Panc1 (cell line): ENCODE data around the gene ORM2. TPM values are rescaled to one million over a fixed set of nuclear protein-coding genes. Genes with fewer than 3 reads are reported as not detected.

Source experiments
- ATAC-seq: fragments of 200-7000 bp; cut with Tn5 transposase; 2 replicates; pipeline ENCODE4 v1.9.1; 2020; ENCODE audit warnings: mild to moderate bottlenecking, moderate library complexity
- BruUV-seq: library from RNA; stranded (reverse); fragments of 400-500 nt; replicated peaks from 2 replicates; lab custom pipeline; 2021; lab: Mats Ljungman, UMichigan
- CTCF ChIA-PET: fragments of 300-600 bp; sonication (Branson Sonifier 250); formaldehyde crosslinking; loops from one replicate; lab custom pipeline; 2022; ENCODE audit warnings: antibody characterized with exemption; lab: Charles Lee
- POLR2A ChIA-PET: fragments of 300-600 bp; sonication (Branson Sonifier 250); formaldehyde crosslinking; loops from one replicate; lab custom pipeline; 2022; ENCODE audit warnings: antibody characterized with exemption; lab: Charles Lee
- DNase-seq: peaks from one replicate; pipeline ENCODE4 v3.0.0-alpha.2; 2010; ENCODE audit warnings: low read depth, low spot score
- H3K27ac ChIP-seq: 2 replicates; pipeline ENCODE4 v1.5.1; 2011; ENCODE audit warnings: mild to moderate bottlenecking, low read length, inconsistent platforms
- H3K27me3 ChIP-seq: fragments of 200-500 bp; sonication (Bioruptor generic); 2 replicates; pipeline ENCODE4 v1.6.0; 2014; ENCODE audit warnings: low read length, inconsistent platforms; ENCODE audit not compliant: control insufficient read depth, insufficient read depth
- H3K36me3 ChIP-seq: fragments of 200-500 bp; sonication (Bioruptor generic); 2 replicates; pipeline ENCODE4 v1.5.1; 2014; ENCODE audit warnings: inconsistent platforms, mild to moderate bottlenecking, low read length, moderate library complexity; ENCODE audit not compliant: control insufficient read depth, insufficient read depth
- H3K4me1 ChIP-seq: 2 replicates; pipeline ENCODE4 v1.5.1; 2011; ENCODE audit warnings: inconsistent platforms, mild to moderate bottlenecking, low read length, moderate library complexity; ENCODE audit not compliant: control insufficient read depth, insufficient read depth
- H3K4me3 ChIP-seq, 2 experiments: 2 replicates each; pipeline ENCODE4 v1.5.1; 2011 to 2012; ENCODE audit warnings: low read depth in 2 of 2, low read length in 2 of 2, mild to moderate bottlenecking in 2 of 2, inconsistent platforms in 1 of 2, moderate library complexity in 1 of 2
- H3K9me3 ChIP-seq: fragments of 200-500 bp; sonication (Bioruptor generic); 2 replicates; pipeline ENCODE4 v1.5.1; 2014; ENCODE audit warnings: low read depth, mild to moderate bottlenecking, inconsistent platforms, low read length, moderate library complexity; ENCODE audit not compliant: control insufficient read depth, insufficient read depth
- POLR2AphosphoS5 ChIP-seq: IDR thresholded peaks from 2 replicates; pipeline ENCODE4 v1.6.1; 2012; ENCODE audit warnings: mild to moderate bottlenecking, low read depth, low read length, moderate library complexity
- SIN3A ChIP-seq: IDR thresholded peaks from 2 replicates; pipeline ENCODE4 v1.6.1; 2012; ENCODE audit warnings: low read depth, mild to moderate bottlenecking, low read length, moderate library complexity, borderline replicate concordance; ENCODE audit not compliant: insufficient read depth
- TCF7L2 ChIP-seq: IDR thresholded peaks from 2 replicates; pipeline ENCODE4 v1.6.1; 2011; ENCODE audit warnings: mild to moderate bottlenecking, low read depth, low read length, inconsistent platforms
- in situ Hi-C: cut with HindIII; loops from 2 replicates; pipeline ENCODE4 v1.10.0; 2016; ENCODE audit warnings: low sequenced_read_pairs, low pct_unique_long_range_greater_than_20kb
- intact Hi-C: fragments of 100-400 bp; cut with micrococcal nuclease; formaldehyde crosslinking; loops from one replicate; pipeline ENCODE4 v1.10.0; 2022; ENCODE audit not compliant: unreplicated experiment
- total RNA-seq: library from RNA; stranded (reverse); gene quantifications from one replicate; pipeline ENCODE4 v1.2.1, GENCODE V29; 2021; ENCODE audit not compliant: unreplicated experiment
- TF ChIP-seq, protein P1 (sequence below), 2 experiments: IDR thresholded peaks; 2 replicates each; pipeline ENCODE4 v1.6.1; 2011 to 2012; ENCODE audit warnings: low read depth in 2 of 2, control low read depth in 1 of 2, low read length in 1 of 2, mild to moderate bottlenecking in 1 of 2, moderate library complexity in 1 of 2; ENCODE audit not compliant: insufficient read depth in 1 of 2
- TF ChIP-seq, protein P2 (sequence below): fragments of 450-650 bp; IDR thresholded peaks from 2 replicates; pipeline ENCODE4 v1.5.1; 2017; ENCODE audit warnings: mild to moderate bottlenecking

The ORM2 gene
- total RNA-seq, 1 experiment from 2014 or later, result 0.77 TPM

DNA sequence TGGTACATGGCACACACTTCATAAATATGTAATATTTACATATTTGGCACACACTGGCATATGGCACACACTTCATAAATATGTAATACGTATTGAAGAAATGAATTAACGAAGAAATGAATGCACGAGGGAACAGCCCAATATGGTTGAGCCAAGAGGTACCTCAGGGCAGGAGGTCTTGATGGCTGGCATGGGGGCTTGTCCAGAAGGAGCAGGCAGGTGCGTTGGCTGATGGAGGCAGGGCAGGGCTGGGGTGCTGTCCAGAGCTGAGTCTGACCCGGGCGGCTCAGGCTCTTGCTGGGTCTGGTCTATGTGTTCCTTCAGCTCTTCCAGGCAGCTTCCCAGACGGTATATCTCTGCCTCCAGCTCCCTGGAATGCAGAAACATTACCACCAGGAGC is 31.9 kb downstream of the ORM2 start:
- ChIA-PET CTCF (no interaction called here), POLR2A (no interaction called here)
- no TSS peak for BruUV-seq
- no peaks in the 10 kb centered on the region for H3K27me3 ChIP-seq
- no peaks in the 10 kb centered on the region for H3K36me3 ChIP-seq
- intact Hi-C loops (no loop called here), in situ Hi-C loops (no loop called here)
- no peak overlapping the region for H3K27ac ChIP-seq
- no peak for ATAC-seq
- H3K4me1 ChIP-seq, result peaks cover 3% of the 10 kb centered on the region; the same call in 1 of the 2 replicates
- no peak overlapping the region for H3K4me3 ChIP-seq
- no peak for DNase-seq
- H3K9me3 ChIP-seq, result no peaks in the 10 kb centered on the region
- TF ChIP-seq POLR2AphosphoS5, result no peak
- TF ChIP-seq SIN3A, result no peak
- no peak for TF ChIP-seq TCF7L2
- TF ChIP-seq, protein P1, sequence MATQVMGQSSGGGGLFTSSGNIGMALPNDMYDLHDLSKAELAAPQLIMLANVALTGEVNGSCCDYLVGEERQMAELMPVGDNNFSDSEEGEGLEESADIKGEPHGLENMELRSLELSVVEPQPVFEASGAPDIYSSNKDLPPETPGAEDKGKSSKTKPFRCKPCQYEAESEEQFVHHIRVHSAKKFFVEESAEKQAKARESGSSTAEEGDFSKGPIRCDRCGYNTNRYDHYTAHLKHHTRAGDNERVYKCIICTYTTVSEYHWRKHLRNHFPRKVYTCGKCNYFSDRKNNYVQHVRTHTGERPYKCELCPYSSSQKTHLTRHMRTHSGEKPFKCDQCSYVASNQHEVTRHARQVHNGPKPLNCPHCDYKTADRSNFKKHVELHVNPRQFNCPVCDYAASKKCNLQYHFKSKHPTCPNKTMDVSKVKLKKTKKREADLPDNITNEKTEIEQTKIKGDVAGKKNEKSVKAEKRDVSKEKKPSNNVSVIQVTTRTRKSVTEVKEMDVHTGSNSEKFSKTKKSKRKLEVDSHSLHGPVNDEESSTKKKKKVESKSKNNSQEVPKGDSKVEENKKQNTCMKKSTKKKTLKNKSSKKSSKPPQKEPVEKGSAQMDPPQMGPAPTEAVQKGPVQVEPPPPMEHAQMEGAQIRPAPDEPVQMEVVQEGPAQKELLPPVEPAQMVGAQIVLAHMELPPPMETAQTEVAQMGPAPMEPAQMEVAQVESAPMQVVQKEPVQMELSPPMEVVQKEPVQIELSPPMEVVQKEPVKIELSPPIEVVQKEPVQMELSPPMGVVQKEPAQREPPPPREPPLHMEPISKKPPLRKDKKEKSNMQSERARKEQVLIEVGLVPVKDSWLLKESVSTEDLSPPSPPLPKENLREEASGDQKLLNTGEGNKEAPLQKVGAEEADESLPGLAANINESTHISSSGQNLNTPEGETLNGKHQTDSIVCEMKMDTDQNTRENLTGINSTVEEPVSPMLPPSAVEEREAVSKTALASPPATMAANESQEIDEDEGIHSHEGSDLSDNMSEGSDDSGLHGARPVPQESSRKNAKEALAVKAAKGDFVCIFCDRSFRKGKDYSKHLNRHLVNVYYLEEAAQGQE (IDR thresholded peaks at IDR 0.05; ENCODE audit: insufficient read depth in 1 of 2, low read depth in 2 of 2, low read length in 1 of 2), result no peak
- TF ChIP-seq, protein P2, sequence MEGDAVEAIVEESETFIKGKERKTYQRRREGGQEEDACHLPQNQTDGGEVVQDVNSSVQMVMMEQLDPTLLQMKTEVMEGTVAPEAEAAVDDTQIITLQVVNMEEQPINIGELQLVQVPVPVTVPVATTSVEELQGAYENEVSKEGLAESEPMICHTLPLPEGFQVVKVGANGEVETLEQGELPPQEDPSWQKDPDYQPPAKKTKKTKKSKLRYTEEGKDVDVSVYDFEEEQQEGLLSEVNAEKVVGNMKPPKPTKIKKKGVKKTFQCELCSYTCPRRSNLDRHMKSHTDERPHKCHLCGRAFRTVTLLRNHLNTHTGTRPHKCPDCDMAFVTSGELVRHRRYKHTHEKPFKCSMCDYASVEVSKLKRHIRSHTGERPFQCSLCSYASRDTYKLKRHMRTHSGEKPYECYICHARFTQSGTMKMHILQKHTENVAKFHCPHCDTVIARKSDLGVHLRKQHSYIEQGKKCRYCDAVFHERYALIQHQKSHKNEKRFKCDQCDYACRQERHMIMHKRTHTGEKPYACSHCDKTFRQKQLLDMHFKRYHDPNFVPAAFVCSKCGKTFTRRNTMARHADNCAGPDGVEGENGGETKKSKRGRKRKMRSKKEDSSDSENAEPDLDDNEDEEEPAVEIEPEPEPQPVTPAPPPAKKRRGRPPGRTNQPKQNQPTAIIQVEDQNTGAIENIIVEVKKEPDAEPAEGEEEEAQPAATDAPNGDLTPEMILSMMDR, result no peak

DNA sequence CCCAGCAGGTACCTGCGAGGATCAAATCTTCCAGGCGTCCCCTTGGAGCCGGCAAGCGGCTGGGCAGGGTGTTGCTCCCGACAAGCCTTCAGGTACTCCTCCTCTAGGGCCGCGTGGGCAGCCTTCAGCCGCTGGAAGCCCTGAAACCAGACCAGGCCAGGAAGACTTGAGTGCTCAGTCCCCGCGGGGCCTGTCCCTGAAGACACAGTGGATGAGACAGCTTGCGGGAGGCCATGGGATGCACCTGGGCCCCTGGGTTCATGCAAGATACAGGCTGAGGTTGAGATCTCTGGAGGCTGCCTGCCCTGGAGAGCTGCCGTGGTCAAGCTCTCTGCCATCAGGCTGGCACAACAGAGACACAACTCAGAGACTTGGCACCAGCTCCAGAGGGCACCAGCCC is 32.7 kb downstream of the ORM2 start:
- H3K4me1 ChIP-seq, result peaks cover 3% of the 10 kb centered on the region
- TF ChIP-seq, protein P2, result no peak
- TF ChIP-seq TCF7L2 (no peak), SIN3A (no peak), POLR2AphosphoS5 (no peak)
- TF ChIP-seq, protein P1 (IDR thresholded peaks at IDR 0.05; ENCODE audit: insufficient read depth in 1 of 2, low read depth in 2 of 2, low read length in 1 of 2), result no peak
- H3K9me3 ChIP-seq, result no peaks in the 10 kb centered on the region
- in situ Hi-C loops (no loop called here), intact Hi-C loops (no loop called here)
- no TSS peak for BruUV-seq
- H3K36me3 ChIP-seq, result no peaks in the 10 kb centered on the region
- ChIA-PET CTCF (no interaction called here), POLR2A (no interaction called here)
- H3K27ac ChIP-seq, result no peak overlapping the region
- H3K4me3 ChIP-seq, result no peak overlapping the region
- ATAC-seq (no peak), DNase-seq (no peak)
- no peaks in the 10 kb centered on the region for H3K27me3 ChIP-seq
